Glutamatergic neuron (in vitro differentiated cells): Measurements from ENCODE around the gene COL4A5. TPM values are rescaled to one million over a fixed set of nuclear protein-coding genes. Genes with fewer than 3 reads are reported as not detected.

ENCODE experiments used
- DNase-seq: peaks from one replicate; pipeline ENCODE4 v3.0.0; 2022
- H3K27ac Mint-ChIP-seq: one replicate; pipeline ENCODE4 v1.8.0; 2020; ENCODE audit warnings: mild to moderate bottlenecking, mixed read lengths, inconsistent platforms; ENCODE audit not compliant: unreplicated experiment
- H3K27me3 Mint-ChIP-seq: one replicate; pipeline ENCODE4 v1.8.0; 2020; ENCODE audit warnings: mild to moderate bottlenecking, moderate library complexity, mixed read lengths, inconsistent platforms; ENCODE audit not compliant: unreplicated experiment
- H3K36me3 Mint-ChIP-seq: one replicate; pipeline ENCODE4 v1.8.0; 2020; ENCODE audit warnings: mild to moderate bottlenecking, mixed read lengths, inconsistent platforms; ENCODE audit not compliant: unreplicated experiment
- H3K4me1 Mint-ChIP-seq: one replicate; pipeline ENCODE4 v1.8.0; 2020; ENCODE audit warnings: mild to moderate bottlenecking, low read depth, mixed read lengths, inconsistent platforms; ENCODE audit not compliant: unreplicated experiment
- H3K4me3 Mint-ChIP-seq: one replicate; pipeline ENCODE4 v1.8.0; 2020; ENCODE audit warnings: mild to moderate bottlenecking, mixed read lengths, inconsistent platforms; ENCODE audit not compliant: unreplicated experiment
- H3K9me3 Mint-ChIP-seq: one replicate; pipeline ENCODE4 v1.8.0; 2020; ENCODE audit warnings: mild to moderate bottlenecking, moderate library complexity, mixed read lengths, inconsistent platforms; ENCODE audit not compliant: unreplicated experiment
- total RNA-seq: library from RNA; stranded (reverse); fragmentation: NEBNext Ultra II Directional; extraction: Animal tissue kit (Norgen Biotek cat#: 25700); gene quantifications from one replicate; pipeline ENCODE4 v1.2.1, GENCODE V29; 2021; ENCODE audit not compliant: unreplicated experiment
- TF ChIP-seq, protein P1 (sequence below): fragments of 200-600 bp; sonication (generic); IDR thresholded peaks from one replicate; pipeline ENCODE4 v1.5.0; 2021; ENCODE audit not compliant: partially characterized antibody, unreplicated experiment

COL4A5 gene
- total RNA-seq, 1 donor from 2014 or later = 3.2 TPM

- TF ChIP-seq, protein P1, sequence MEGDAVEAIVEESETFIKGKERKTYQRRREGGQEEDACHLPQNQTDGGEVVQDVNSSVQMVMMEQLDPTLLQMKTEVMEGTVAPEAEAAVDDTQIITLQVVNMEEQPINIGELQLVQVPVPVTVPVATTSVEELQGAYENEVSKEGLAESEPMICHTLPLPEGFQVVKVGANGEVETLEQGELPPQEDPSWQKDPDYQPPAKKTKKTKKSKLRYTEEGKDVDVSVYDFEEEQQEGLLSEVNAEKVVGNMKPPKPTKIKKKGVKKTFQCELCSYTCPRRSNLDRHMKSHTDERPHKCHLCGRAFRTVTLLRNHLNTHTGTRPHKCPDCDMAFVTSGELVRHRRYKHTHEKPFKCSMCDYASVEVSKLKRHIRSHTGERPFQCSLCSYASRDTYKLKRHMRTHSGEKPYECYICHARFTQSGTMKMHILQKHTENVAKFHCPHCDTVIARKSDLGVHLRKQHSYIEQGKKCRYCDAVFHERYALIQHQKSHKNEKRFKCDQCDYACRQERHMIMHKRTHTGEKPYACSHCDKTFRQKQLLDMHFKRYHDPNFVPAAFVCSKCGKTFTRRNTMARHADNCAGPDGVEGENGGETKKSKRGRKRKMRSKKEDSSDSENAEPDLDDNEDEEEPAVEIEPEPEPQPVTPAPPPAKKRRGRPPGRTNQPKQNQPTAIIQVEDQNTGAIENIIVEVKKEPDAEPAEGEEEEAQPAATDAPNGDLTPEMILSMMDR = no peak
- Mint-ChIP-seq H3K9me3 (no peaks in the 10 kb centered on the region), H3K4me3 (no peak overlapping the region), H3K36me3 (no peaks in the 10 kb centered on the region), H3K27ac (no peak overlapping the region), H3K27me3 (no peaks in the 10 kb centered on the region), H3K4me1 (no peaks in the 10 kb centered on the region)
- DNase-seq = no peak
These were observed 41.8 kb upstream of the COL4A5 start for GRCh38 chrX:108397627-108398391.

DNA sequence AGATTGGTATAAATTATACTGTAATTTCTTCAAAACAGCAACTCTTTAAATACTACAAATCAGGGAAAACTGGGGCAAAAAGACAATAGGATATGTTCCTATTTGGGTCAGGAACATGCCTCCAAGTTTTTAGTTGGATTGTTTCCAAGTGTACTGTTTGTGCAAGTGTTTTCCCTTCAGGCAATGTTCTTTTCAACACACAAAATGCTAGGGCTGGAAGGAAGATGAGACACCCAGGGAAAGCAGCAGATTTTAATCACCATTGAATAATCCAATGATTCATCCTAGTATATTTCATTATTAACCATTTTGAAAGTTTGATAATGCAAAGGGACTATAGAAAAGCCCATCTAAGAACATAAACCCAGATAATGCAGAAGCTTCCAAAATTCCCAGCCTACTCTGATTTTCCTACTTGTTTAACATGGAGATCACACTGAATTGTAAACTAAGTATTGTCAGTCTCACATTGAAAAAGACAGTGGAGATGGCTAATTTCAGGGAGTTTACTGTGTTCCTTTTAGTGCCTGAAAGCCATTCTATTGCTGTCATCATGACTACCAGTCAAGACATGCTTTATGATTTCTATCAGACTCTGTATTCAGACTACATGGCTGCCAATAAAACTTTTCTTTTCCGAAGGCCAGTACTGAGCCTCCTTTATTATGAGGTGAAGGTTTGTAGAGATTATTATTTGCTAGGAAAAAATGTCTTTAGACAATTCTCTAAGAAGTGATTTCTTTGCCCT lies 40.0 kb upstream of the COL4A5 start:
- Mint-ChIP-seq H3K36me3 (no peaks in the 10 kb centered on the region), H3K27ac (no peak overlapping the region), H3K27me3 (no peaks in the 10 kb centered on the region), H3K9me3 (peaks cover 2% of the 10 kb centered on the region), H3K4me1 (no peaks in the 10 kb centered on the region), H3K4me3 (no peak overlapping the region)
- no peak for DNase-seq
- TF ChIP-seq, protein P1 = no peak

- DNase-seq = no peak
- Mint-ChIP-seq H3K4me1 (no peaks in the 10 kb centered on the region), H3K9me3 (no peaks in the 10 kb centered on the region), H3K27me3 (no peaks in the 10 kb centered on the region), H3K27ac (no peak overlapping the region), H3K36me3 (no peaks in the 10 kb centered on the region), H3K4me3 (no peak overlapping the region)
- TF ChIP-seq, protein P1 = no peak
These were observed 26.9 kb upstream of the COL4A5 start for GRCh38 chrX:108412783-108413182.

DNA sequence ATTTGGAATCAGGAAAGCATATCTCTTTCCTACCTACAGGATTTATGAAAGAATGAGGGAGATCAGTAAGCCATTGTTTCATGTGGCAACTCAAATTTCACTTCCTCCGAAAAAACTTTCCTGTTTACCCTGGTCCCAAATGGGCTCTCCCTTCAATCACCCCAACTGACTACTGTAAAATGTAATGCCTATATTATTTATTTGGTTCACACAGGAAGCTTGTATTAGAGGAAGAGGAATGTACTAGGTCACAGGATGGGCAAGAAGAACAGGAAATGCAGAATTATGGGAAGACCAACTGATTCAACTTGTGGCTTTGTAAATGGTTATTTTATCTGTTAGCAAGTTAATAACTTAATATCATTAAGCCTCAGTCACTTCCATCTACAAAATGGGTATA lies 24.5 kb upstream of the COL4A5 start:
- no peaks in the 10 kb centered on the region for H3K36me3 Mint-ChIP-seq
- H3K27me3 Mint-ChIP-seq = no peaks in the 10 kb centered on the region
- H3K4me1 Mint-ChIP-seq = no peaks in the 10 kb centered on the region
- TF ChIP-seq, protein P1 = no peak
- H3K4me3 Mint-ChIP-seq = no peak overlapping the region
- no peak for DNase-seq
- H3K9me3 Mint-ChIP-seq = no peaks in the 10 kb centered on the region
- H3K27ac Mint-ChIP-seq = no peak overlapping the region

DNA sequence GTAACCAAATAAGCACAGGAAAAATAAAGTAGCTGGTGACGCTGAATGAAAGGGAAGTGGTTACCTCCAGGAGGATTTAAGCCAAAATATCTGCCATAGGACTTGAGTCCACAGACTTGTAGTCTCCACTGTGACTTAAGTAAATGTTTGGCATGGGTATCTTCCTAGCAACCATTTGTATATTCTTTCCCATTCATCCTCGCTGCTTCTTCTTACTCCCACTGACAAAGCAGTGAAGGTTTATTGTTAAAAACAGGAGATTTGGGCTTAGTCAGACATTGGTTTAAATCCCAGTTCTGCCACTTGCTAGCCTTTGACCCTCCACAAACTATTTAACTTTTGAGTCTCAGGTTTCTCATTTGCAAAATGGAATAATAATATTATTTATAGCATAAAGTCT lies 23.7 kb upstream of the COL4A5 start:
- no peak overlapping the region for H3K4me3 Mint-ChIP-seq
- no peak for DNase-seq
- TF ChIP-seq, protein P1 = no peak
- no peaks in the 10 kb centered on the region for H3K4me1 Mint-ChIP-seq
- H3K27me3 Mint-ChIP-seq = no peaks in the 10 kb centered on the region
- no peak overlapping the region for H3K27ac Mint-ChIP-seq
- no peaks in the 10 kb centered on the region for H3K36me3 Mint-ChIP-seq
- H3K9me3 Mint-ChIP-seq = no peaks in the 10 kb centered on the region
